Mucosa of descending colon (tissue), 3 donors: ENCODE results near the gene TEX13B. TPM values are rescaled to one million over a fixed set of nuclear protein-coding genes. Genes with fewer than 3 reads are reported as not detected.

Source experiments
- ATAC-seq: fragments of 200-7000 bp; cut with Tn5 transposase; one replicate; pipeline ENCODE4 v1.9.1; 2020; ENCODE audit warnings: mild to moderate bottlenecking, moderate library complexity
- DNase-seq, 3 donors: peaks; one replicate each; pipeline ENCODE4 v3.0.0-alpha.2; 2020
- H3K36me3 ChIP-seq: fragments of 200-600 bp; one replicate; pipeline ENCODE4 v1.8.0; 2021; ENCODE audit warnings: low read depth, mild to moderate bottlenecking
- H3K4me1 ChIP-seq: fragments of 200-600 bp; one replicate; pipeline ENCODE4 v1.8.0; 2021; ENCODE audit warnings: low read depth, mild to moderate bottlenecking
- H3K4me3 ChIP-seq: fragments of 200-600 bp; one replicate; pipeline ENCODE4 v1.8.0; 2021; ENCODE audit warnings: mild to moderate bottlenecking
- H3K9me3 ChIP-seq: fragments of 200-600 bp; one replicate; pipeline ENCODE4 v1.8.0; 2021; ENCODE audit warnings: mild to moderate bottlenecking
- CTCF ChIP-seq: fragments of 200-600 bp; IDR thresholded peaks from one replicate; pipeline ENCODE4 v1.8.0; 2022; ENCODE audit warnings: antibody characterized with exemption, mild to moderate bottlenecking
- intact Hi-C, 2 donors: fragments of 100-400 bp; cut with DNase I in 1 of 2; cut with micrococcal nuclease in 1 of 2; formaldehyde crosslinking; loops; one replicate each; pipeline versions ENCODE4 v1.11.0 to v1.11.1; 2022; cut with DNase I, micrococcal nuclease
- total RNA-seq, 3 donors: library from RNA; stranded (reverse); fragmentation: NEBNext Ultra II Directional in 2 of 3; extraction: Animal tissue kit (Norgen Biotek cat#: 25700) in 2 of 3; gene quantifications; one replicate each; pipeline versions ENCODE4 v1.2.1 to v1.2.4, GENCODE V29; 2021 to 2023
- donor health status: DM: no; HTN: no; CAD: no; lungs with moderate emphysema.
- donor health status: DM: no; HTN: no; CAD: no.
- donor health status: DM: no; HTN: yes; CAD: no.

Gene TEX13B
- total RNA-seq, 3 donors from 2014 or later, result not detected

GRCh38 chrX:107935664-107936433 is 46.3 kb downstream of the TEX13B start:
- TF ChIP-seq CTCF, result no peak
- intact Hi-C loops, result no loop called here
- no peaks in the 10 kb centered on the region for H3K36me3 ChIP-seq
- H3K4me3 ChIP-seq, result no peak overlapping the region
- no peaks in the 10 kb centered on the region for H3K4me1 ChIP-seq
- ATAC-seq (no peak), DNase-seq (no peak)
- no peaks in the 10 kb centered on the region for H3K9me3 ChIP-seq

GRCh38 chrX:107935200-107935599 is 47.0 kb downstream of the TEX13B start:
- Histone ChIP-seq H3K9me3 (no peaks in the 10 kb centered on the region), H3K4me3 (no peak overlapping the region), H3K4me1 (no peaks in the 10 kb centered on the region), H3K36me3 (no peaks in the 10 kb centered on the region)
- no peak for TF ChIP-seq CTCF
- DNase-seq (no peak), ATAC-seq (no peak)
- intact Hi-C loops, result no loop called here

GRCh38 chrX:107934262-107934661 is 47.9 kb downstream of the TEX13B start:
- intact Hi-C loops, result no loop called here
- DNase-seq (no peak), ATAC-seq (no peak)
- Histone ChIP-seq H3K36me3 (no peaks in the 10 kb centered on the region), H3K9me3 (no peaks in the 10 kb centered on the region), H3K4me3 (no peak overlapping the region), H3K4me1 (no peaks in the 10 kb centered on the region)
- TF ChIP-seq CTCF, result no peak

Other genes starting within 250 kb of the TEX13B start
- gene TSC22D3, start 206.6 kb downstream of the TEX13B start, total RNA-seq, result 100 to 1,000 TPM in 1 of 3 donors, 10 to 100 TPM in 2; 14.1 to 118 (median 64.7) TPM
- gene NCBP2L, start 204.6 kb downstream of the TEX13B start, total RNA-seq, result not detected
- gene MID2, start 156.5 kb downstream of the TEX13B start, total RNA-seq, result 10 to 100 TPM in 1 of 3 donors, 1 to 10 TPM in 2; 2.9 to 29.0 (median 5.4) TPM
- under 1 TPM in 1 of 3 donors, not detected in 2; 0.58 TPM for gene VSIG1, start 62.7 kb upstream of the TEX13B start, total RNA-seq
- 10 to 100 TPM; 28.1 to 39.5 (median 34.8) TPM for gene PSMD10, start 109.2 kb upstream of the TEX13B start, total RNA-seq
- gene ATG4A, start 109.4 kb upstream of the TEX13B start, total RNA-seq, result 10 to 100 TPM; 17.1 to 23.9 (median 21.3) TPM